ENCODE measurements around the gene CASKIN1. TPM values are rescaled to one million over a fixed set of nuclear protein-coding genes. Genes with fewer than 3 reads are reported as not detected.

CASKIN1 gene
- total and polyA plus RNA-seq, 2 of the 8 experiments (the other 6 are each of a cell fraction or from before 2014, with no cell fraction given), result 1.2 to 6.4 TPM

GRCh38 chr16:2176047-2176446, 20.4 kb downstream of the CASKIN1 start:
- no peak overlapping the region for H2BK20ac ChIP-seq (ENCODE audit: low read length)
- H3K23ac ChIP-seq (ENCODE audit: insufficient read length), result no peak overlapping the region
- H3K4me1 ChIP-seq (replicated peaks in 1 of 4; ENCODE audit: control insufficient read depth in 3 of 4, insufficient read depth in 4 of 4, low read length in 3 of 4), result no peaks in the 10 kb centered on the region; a peak in 1 of 7 replicates
- H2BK5ac ChIP-seq (ENCODE audit: low read depth, low read length), result no peak overlapping the region
- FAIRE-seq (no peak), DNase-seq (ENCODE audit: low read depth in 1 of 2, low spot score in 2 of 2) (no peak)
- WGBS, 2 experiments (ENCODE audit: extremely low coverage in 1 of 2, insufficient coverage in 1 of 2, insufficient read length in 1 of 2, insufficient replicate concordance in 2 of 2, low coverage in 1 of 2, low lambda C conversion rate in 2 of 2, missing lambda C conversion rate in 1 of 2), result 100% methylated on average over 23 of the region's 23 CpGs; no CpG with 5 or more reads in 1 of the 2 experiments
- no peaks in the 10 kb centered on the region for H3K79me1 ChIP-seq (ENCODE audit: low read depth, low read length)
- H4K91ac ChIP-seq (replicated peaks; ENCODE audit: insufficient read length, low read length), result no peak overlapping the region
- no peak overlapping the region for H4K8ac ChIP-seq (ENCODE audit: extremely low read depth, insufficient read depth, low read length)
- H2BK12ac ChIP-seq (ENCODE audit: low read depth, low read length), result no peak overlapping the region
- H3K18ac ChIP-seq (ENCODE audit: extremely low read depth, low read length), result no peak overlapping the region
- no peaks in the 10 kb centered on the region; a peak in 1 of 7 replicates for H3K27me3 ChIP-seq (replicated peaks in 1 of 4; ENCODE audit: control insufficient read depth in 3 of 4, extremely low read depth in 1 of 4, insufficient read depth in 3 of 4, low read length in 3 of 4)
- no peak for TF ChIP-seq HDAC6 (IDR thresholded peaks at IDR 0.05; ENCODE audit: low read depth, low read length)
- no peak for TF ChIP-seq FOSL1 (IDR thresholded peaks at IDR 0.05; ENCODE audit: insufficient read depth, low read depth, low read length)
- no peak for TF ChIP-seq EGR1 (IDR thresholded peaks at IDR 0.05; ENCODE audit: borderline replicate concordance, low read depth, low read length)
- no peak for TF ChIP-seq GABPA (IDR thresholded peaks at IDR 0.05; ENCODE audit: borderline replicate concordance, insufficient read depth, low read length)
- no peak for TF ChIP-seq TBP (IDR thresholded peaks at IDR 0.05; ENCODE audit: low read depth, low read length)
- TF ChIP-seq RXRA (IDR thresholded peaks at IDR 0.05; ENCODE audit: insufficient read depth, low read depth, low read length), result no peak
- no peak for TF ChIP-seq ZNF274 (IDR thresholded peaks at IDR 0.05; ENCODE audit: borderline replicate concordance, extremely low read depth, low read length)
- no peak for TF ChIP-seq E2F6 (IDR thresholded peaks at IDR 0.05)
- TF ChIP-seq KDM1A (IDR thresholded peaks at IDR 0.05; ENCODE audit: borderline replicate concordance, low read length), result no peak
- no peak for TF ChIP-seq TAF7 (optimal IDR thresholded peaks at IDR 0.05; ENCODE audit: borderline replicate concordance, low read depth, low read length)
- H3K4ac ChIP-seq (replicated peaks; ENCODE audit: insufficient read length, low read depth, low read length), result no peak overlapping the region
- H4K5ac ChIP-seq (ENCODE audit: insufficient read length, low read depth, low read length), result no peak overlapping the region
- no peak overlapping the region for H3K14ac ChIP-seq (ENCODE audit: insufficient read length)
- no peak overlapping the region for H3K56ac ChIP-seq (replicated peaks; ENCODE audit: insufficient read length, low read depth, low read length)
- POLR2A ChIA-PET (ENCODE audit: partially characterized antibody), result interaction anchor here (13.5 kb wide), 1 partner anchor 19 kb away, joined by 312 read pairs; the partner anchor contains the start of gene TRAF7
- H3K9ac ChIP-seq (replicated peaks in 1 of 4; ENCODE audit: extremely low read depth in 1 of 4, low read depth in 3 of 4, low read length in 3 of 4), result no peak overlapping the region
- H3K27ac ChIP-seq (ENCODE audit: low read depth, low read length), result no peak overlapping the region
- peaks cover 21 to 59% (median 33%) of the 10 kb centered on the region in 4 experiments for H3K36me3 ChIP-seq (ENCODE audit: control insufficient read depth in 2 of 4, insufficient read depth in 4 of 4, low read length in 3 of 4)
- H3K9me3 ChIP-seq (ENCODE audit: insufficient read depth in 2 of 2, low read depth in 1 of 2, low read length in 1 of 2), result no peaks in the 10 kb centered on the region
- H2BK120ac ChIP-seq (replicated peaks; ENCODE audit: low read depth, low read length), result no peak overlapping the region
- H2AFZ ChIP-seq (ENCODE audit: low read length), result no peak overlapping the region
- peaks cover 2 to 24% of the 10 kb centered on the region in 2 experiments for H4K20me1 ChIP-seq (replicated peaks in 1 of 2; ENCODE audit: control insufficient read depth in 1 of 2, insufficient read depth in 2 of 2, low read length in 2 of 2)
- H3K4me3 ChIP-seq (ENCODE audit: extremely low read depth in 1 of 4, insufficient read depth in 2 of 4, low read depth in 3 of 4, low read length in 4 of 4), result no peak overlapping the region
- H3K4me2 ChIP-seq (ENCODE audit: insufficient read depth in 1 of 2, low read depth in 2 of 2, low read length in 2 of 2), result no peak overlapping the region
- CTCF ChIA-PET (ENCODE audit: partially characterized antibody), result interaction anchor here (0.8 kb wide), 1 partner anchor 494 kb away, joined by 5 read pairs; no protein-coding TSS in a partner anchor
- no peak overlapping the region for H2BK15ac ChIP-seq (ENCODE audit: low read length)
- H3K23me2 ChIP-seq (ENCODE audit: low read depth, low read length), result no peaks in the 10 kb centered on the region; the same call in 1 of the 2 replicates
- H3K79me2 ChIP-seq (ENCODE audit: control insufficient read depth in 1 of 2, insufficient read depth in 2 of 2, low read length in 2 of 2), result no peaks in the 10 kb centered on the region
- no peak overlapping the region for H2AK5ac ChIP-seq (ENCODE audit: low read depth, low read length)

Measured in H1 (cell line).